GM19351 (cell line): ENCODE measurements around the gene SCN9A.
"Not testable (repeated sequence)": the region's sequence is repeated elsewhere in the genome, so short reads cannot be mapped to it uniquely, and the experiment has no call there.

Source experiments
- ATAC-seq: cut with Tn5 transposase; IDR thresholded peaks from one replicate; pipeline ENCODE4 v1.9.1; 2021; ENCODE audit warnings: mild to moderate bottlenecking, moderate library complexity; ENCODE audit not compliant: unreplicated experiment

The SCN9A gene

DNA sequence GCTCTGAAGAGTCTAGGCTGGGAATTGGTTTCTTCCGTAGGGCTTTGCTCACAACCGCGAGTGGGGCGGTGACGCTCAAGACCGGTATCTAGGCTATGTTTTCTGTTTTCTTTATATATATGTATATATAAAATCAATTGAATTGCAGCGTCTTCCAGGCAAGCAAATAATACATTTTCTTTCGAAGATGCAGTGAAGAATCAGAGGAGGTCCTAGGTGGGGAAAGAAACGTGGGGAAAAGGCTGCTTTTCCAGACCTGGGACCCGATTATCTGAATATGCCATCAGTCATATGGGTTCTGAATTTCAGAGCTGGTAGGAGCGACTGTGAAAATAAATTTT is 714 bp upstream of the SCN9A start:
- no peak for ATAC-seq

DNA sequence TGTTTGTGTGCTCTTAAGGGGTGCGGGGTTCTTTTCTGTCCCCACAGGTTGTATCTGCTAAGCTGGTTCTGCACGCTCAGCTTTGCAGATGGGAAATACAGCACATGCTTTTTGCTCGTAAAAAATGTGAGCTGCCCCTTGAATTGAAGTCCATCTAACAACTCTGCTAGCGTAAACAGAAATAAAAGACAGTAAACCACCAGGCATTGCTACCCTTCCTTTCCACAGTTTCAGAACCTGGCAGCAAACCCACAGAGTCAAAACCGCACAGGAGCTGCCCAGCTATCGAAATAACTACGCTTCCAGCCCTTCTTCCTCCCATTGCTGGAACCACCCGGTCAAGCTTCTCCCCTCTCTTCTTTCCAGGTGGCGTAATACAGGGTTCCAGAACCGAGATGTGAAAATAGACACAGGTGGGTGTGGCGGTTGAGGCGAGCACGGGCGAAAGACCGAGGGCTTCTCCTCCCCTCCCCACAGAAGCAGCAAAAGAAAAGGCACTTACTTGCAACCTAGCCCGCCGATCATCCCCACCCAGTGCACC is 479 bp downstream of the SCN9A start:
- ATAC-seq = no peak

DNA sequence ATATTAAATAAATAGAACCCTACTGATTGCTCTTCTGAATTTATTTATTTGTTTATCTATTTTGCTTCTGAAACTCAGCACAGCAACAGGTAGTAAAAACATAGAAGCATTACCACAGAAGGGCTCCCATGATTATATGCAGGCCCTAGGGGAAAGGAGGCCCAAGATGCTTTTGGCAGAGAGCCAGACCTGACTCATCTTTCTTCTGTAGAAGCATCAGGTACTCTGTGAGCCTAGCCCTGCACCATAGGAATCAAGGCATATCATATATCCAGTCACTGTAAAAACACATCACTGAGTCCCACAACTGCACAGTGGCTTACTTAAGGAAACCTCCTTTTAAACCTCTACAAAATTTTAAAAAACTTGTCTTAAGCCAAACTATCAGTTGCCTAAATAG is 1.8 kb downstream of the SCN9A start:
- ATAC-seq = no peak

DNA sequence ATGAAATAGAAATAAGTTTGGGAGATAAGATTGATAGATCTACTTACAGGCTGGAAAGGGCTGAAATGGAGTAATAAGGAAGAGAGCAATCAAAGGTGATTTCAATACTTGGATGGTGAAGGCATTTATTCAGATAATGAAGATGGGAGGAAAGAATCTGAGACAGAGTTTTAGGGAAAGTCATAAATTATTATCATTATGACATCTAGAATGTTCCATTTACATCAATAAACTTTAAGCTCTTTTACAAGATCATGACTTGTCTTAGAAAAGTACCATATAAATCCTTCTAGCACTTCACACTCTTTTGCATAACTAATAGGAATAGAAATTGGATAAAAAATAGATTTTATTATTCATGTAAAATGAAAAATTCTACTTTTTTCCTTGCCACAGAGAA is 2.2 kb downstream of the SCN9A start:
- ATAC-seq = no peak

GRCh38 chr2:166373105-166373504 is 2.6 kb downstream of the SCN9A start:
- no peak for ATAC-seq

DNA sequence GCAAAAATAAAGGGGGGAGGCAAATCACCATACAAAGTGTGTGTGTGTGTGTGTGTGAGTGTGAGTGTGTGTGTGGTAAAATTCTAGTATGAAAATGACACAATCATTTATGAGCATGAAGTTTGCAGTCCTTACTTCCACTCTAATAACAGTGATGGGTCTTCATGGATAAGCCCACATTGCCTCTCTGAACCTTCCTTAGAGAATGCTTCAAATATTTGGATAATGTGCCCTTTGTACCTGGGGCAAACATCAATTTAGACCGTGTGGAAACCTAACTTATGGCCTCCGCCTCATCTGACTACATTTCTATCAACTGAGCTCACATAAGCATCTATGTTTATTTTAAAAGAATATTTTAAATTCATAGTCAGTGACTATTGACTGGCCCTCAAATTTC is 3.7 kb downstream of the SCN9A start:
- ATAC-seq = no peak

- ATAC-seq = no peak
Observed at GRCh38 chr2:166365803-166366420, 9.8 kb downstream of the SCN9A start.

DNA sequence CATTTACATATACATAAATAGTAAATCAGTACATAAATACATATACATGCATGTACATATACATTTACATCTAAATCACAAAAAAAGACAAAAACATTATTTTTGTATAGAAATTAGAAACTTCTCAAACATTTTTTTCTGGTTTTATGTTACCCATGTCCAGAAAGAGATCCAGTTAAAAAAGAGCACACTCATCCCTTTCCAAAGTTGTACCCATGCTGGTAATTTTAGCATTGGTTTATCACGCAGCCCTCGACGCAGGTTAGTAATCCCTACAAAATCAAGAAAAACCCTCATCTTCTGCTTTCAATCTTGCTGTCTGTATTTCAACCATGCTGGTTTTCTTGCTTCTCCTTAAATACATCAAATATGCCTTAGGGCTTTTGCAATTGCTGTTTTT is 10.5 kb downstream of the SCN9A start:
- ATAC-seq = no peak

DNA sequence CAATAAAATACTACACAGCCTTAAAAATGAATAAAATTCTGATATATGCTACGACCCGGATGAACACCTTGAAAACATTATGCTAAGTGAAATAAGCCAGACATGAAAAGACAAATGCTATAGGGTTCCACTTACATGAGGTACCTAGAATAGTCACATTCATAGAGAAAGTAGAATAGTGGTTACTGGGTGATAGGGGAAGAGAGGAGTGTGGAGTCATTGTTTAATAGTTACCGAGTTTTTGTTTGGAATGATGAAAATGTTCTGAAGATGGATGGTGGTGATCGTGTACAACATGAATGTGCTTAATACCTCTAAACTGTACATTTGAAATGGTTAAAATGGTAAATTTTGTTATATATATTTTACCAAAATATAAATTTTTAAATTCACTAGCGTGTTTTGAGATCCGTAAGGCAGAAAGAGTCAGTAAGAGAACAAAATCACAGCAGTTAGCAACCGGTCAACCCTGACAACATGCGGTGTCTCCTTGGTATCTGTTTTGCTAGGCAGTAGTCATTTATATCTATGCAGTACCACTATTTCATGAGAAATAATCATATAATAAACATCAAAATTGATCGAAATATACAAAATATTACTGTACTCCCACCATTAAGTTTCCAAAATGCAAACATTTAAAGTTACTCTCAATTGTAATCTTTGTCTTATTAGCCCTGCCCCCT is 11.1 kb downstream of the SCN9A start:
- no peak for ATAC-seq

- ATAC-seq = peak; percentile 76
Observed at GRCh38 chr2:166361351-166362153, 14.2 kb downstream of the SCN9A start.

DNA sequence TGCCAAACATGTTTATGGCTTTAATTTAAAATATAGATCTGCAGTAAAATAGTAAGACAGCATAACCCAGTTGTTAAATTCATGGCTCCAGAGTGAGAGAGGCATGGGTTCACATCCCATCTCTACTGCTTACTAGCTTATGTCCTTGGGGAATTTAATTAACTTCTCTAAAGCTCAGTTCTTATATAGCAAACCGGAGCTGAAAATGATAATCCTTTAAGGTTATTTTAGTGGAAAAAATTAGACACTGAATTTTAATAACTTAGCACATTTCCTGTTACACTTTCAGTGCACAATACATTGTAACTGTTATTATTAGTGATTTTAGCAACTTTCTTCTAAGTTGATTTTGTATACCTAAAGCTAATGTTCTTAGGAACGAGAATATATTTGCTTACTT is 14.8 kb downstream of the SCN9A start:
- no peak for ATAC-seq

GRCh38 chr2:166360426-166360825 is 15.3 kb downstream of the SCN9A start:
- no peak for ATAC-seq

DNA sequence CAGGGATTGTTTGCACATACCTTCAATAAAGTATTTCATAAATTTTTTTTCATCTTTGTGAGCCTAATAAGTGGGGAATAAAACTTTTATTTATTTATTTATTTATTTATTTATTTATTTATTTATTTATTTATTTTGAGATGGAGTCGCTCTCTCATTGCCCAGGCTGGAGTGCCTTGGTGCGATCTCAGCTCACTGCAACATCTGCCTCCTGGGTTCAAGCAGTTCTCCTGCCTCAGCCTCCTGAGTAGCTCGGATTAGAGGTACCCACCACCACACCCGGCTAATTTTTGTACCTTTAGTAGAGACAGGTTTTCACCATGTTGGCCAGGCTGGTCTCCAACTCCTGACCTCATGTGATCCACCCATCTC is 17.8 kb downstream of the SCN9A start:
- ATAC-seq = not testable (repeated sequence)

DNA sequence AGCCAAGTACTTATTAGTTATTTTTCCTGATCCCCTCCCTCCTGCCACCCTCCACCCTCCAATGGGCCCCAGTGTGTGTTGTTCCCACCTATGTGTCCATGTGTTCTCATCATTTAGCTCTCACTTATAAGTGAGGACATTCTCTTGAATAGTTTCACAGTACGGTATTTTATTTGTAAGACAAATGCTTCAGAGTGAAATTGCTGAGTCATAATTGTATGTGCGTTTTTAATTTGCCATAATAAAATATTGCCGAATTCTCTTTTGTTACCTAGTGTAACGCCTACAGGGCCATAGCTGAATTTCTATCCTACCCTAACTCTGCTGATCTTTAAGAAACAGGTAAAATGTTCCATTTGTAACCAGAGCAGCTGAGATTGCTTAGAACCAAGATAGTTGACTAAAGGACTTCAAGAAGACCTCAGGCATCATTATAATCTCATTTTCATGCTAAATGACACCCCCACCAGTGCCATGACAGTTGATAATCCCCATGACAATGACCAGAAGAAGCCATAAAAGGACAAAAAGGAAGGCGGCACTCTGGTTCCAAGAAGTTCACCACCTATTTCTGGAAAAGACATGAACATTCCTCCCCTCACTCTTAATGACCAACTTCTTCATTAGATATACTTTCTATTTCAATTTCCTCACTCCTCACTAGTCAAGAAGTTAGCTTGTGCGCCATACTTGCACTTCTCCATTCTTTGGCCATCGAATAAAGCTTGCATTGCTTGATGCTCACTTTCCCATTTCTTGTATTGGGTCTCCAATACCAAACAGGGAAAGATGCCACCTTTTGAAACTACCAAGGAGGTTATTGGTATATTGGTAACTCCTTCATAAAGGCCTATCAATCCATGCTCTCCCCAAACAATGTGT is 18.4 kb downstream of the SCN9A start:
- no peak for ATAC-seq

DNA sequence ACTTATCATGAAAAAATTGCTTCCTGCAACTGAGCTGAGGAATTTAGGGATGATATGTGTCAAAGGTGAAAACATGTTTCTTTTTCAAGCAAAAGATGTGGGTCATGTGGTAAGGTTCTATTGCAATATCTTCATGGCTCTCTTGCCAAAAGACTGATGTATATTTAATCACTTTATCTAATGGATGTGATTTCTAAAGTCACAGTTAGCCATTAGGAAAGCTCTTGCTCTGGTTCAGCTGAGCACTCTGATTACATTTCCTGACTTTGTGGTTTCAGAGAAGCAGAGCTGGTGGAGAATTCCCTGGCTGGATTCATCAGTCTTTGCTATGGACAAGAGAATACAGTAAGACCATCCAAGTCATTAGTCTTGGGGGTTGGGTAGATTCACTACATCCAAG is 24.4 kb downstream of the SCN9A start:
- no peak for ATAC-seq

DNA sequence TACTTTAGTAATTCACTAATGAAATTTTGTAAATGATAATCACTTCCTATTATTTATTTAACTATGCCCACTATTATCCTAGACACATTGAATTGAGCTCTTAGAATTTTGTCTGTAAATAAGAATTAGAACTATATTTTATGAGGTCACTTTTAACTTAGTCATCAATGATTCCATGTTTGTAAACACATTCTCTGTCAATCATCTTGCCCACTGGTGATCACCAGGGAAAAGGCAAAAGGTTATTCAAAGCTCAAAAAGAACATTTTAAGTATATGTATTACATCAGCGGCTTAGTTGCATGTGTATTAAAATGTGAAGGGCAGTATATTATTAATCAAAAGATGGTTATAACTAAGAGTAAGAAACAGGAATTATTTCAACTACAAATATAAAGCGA is 25.2 kb downstream of the SCN9A start:
- ATAC-seq = no peak

DNA sequence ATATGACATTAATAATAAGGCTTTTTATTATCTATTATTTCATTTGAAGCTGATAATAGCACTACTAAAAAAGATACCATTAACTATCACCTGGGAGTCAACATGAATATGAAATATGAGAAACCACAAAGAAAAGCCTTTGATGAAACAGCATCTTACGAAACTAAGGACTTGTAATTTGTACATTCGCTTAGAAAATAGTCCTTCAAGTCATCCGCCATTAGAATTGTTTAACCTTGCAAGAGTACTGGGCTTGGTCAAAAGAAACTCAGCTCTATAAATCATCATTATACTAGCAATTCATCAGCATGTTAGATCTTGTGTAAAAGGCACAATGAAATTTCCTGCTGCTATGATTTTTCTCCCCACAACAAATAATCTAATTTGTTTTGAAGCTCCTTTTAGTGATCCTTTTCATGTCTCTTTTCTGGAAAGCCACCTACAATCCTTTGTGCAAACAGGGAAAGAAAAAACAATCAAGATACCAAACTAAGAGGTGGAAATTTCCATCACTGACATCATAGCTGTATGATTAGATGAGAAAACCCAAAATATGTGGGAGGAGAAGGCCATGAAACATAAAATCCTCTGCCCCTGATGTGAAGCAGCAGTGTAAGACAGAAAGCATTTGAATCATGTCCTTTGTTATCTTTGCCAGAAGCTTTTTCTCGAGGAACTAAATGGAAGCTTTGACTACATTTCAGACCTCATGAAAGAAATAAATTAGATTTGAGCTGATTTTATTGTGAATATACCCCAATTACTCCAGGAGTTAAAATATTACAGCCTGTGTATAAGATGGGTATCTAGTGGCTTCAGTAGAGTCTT is 31.2 kb downstream of the SCN9A start:
- ATAC-seq = no peak

DNA sequence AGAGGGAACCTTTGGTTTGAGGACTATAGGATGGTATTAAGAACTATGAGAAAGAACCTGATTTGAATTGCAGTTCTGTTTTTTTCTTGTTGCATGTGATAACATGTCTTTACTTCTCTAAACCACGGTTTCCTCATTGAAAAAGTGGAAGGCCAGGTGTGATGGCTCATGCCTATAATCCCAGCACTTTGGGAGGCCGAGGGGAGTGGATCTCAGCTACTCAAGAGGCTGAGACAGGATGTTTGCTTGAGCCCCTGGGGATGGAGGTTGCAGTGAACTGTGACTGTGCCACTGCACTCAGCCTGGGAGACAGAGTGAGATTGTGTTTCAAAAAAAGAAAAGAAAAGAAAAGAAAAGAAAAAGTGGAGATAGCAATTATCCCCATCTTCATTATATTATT is 32.3 kb downstream of the SCN9A start:
- ATAC-seq = no peak

- ATAC-seq = no peak
Observed at GRCh38 chr2:166341426-166341825, 34.3 kb downstream of the SCN9A start.

DNA sequence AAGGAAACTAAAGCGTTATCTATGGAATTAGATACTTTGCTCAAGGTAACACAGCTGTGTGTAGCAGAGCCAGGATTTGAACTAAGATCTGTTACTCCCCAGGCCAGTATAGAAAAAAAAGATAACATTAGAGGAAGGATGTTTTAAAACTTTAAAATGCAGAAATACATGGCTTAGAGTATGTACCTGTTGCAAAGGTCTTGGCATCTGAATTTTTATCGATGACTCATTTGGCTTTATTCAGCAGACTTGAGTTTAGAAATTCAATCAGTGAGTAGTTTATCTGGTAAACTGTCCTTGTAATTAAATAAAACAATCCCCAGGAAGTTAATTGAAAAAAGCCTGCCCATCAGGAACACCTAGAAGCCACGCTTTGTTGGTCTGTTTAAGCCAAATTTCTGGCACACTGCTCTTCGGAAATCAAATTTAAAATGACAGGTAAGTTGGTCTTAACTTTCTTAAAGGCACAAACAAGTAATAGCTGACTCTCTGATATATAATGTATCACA is 36.9 kb downstream of the SCN9A start:
- ATAC-seq = no peak
